ENCODE data around the gene DCTN4.
A peak's percentile ranks its signal among the peaks of the same experiment; 100 is the strongest.

Gene DCTN4

GRCh38 chr5:150740992-150741391 lies 17.8 kb downstream of the DCTN4 start:
- no peak for DNase-seq (ENCODE audit: low read depth in 2 of 2)

- DNase-seq (ENCODE audit: low read depth in 2 of 2): no peak
These were observed 20.0 kb downstream of the DCTN4 start for GRCh38 chr5:150738862-150739261.

GRCh38 chr5:150734579-150735384 lies 24.0 kb downstream of the DCTN4 start:
- DNase-seq (ENCODE audit: low read depth in 2 of 2): no peak

- DNase-seq (ENCODE audit: low read depth in 2 of 2): no peak
These were observed 27.1 kb downstream of the DCTN4 start for GRCh38 chr5:150731669-150732242.

GRCh38 chr5:150729859-150730258 lies 29.0 kb downstream of the DCTN4 start:
- DNase-seq (ENCODE audit: low read depth in 2 of 2): no peak

- no peak for DNase-seq (ENCODE audit: low read depth in 2 of 2)
These were observed 35.0 kb downstream of the DCTN4 start for GRCh38 chr5:150723845-150724244.

DNA sequence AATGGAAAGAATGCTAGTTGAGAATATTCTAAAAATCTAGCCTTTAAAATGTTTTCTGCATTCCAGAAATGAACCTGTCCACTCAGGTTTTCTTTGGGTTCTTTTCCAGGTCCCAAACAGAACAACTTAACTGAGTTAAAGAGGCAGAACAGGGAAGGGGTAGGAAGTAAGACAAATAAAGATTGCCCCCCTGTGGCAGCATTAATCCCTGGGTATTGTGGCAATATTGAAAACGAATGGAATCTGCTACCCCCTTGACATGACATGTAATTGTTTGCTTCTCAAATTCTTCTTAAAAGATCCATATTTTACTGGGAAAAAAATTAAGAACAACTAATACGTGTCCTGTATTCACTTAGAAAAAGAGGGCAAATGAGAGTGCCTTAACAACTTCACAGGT lies 48.7 kb downstream of the DCTN4 start:
- no peak for DNase-seq (ENCODE audit: low read depth in 2 of 2)

DNA sequence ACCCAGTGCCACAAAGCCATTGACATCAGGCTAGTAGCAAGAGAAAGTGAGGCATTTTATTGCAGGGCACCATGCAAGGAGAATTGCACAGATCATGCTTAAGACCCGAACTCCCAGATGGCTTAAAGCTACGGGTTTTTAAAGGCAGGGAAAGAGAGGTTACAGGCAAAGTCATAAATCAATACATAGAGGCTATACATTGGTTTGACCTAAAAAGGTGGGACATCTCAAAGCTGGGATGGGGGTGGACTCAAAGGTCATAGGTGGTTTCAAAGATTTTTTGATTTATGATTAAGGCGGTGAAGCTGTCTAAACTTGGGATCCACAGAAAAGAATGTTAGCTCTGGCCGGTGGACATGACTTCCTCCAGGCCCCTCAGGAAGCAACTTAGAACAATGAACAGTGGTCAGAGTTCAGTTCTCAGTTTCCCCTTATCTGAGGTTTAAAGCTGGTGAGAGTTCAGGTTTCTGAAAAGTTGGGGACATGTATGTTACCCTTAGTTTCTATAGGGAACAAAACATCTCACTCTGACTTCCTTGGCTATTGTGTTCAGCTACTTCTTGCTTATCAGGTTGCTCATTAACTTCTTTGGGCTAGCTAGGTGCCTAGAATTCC lies 51.9 kb downstream of the DCTN4 start:
- DNase-seq (ENCODE audit: low read depth in 2 of 2): no peak

GRCh38 chr5:150703762-150704161 lies 55.1 kb downstream of the DCTN4 start:
- no peak for DNase-seq (ENCODE audit: low read depth in 2 of 2)

DNA sequence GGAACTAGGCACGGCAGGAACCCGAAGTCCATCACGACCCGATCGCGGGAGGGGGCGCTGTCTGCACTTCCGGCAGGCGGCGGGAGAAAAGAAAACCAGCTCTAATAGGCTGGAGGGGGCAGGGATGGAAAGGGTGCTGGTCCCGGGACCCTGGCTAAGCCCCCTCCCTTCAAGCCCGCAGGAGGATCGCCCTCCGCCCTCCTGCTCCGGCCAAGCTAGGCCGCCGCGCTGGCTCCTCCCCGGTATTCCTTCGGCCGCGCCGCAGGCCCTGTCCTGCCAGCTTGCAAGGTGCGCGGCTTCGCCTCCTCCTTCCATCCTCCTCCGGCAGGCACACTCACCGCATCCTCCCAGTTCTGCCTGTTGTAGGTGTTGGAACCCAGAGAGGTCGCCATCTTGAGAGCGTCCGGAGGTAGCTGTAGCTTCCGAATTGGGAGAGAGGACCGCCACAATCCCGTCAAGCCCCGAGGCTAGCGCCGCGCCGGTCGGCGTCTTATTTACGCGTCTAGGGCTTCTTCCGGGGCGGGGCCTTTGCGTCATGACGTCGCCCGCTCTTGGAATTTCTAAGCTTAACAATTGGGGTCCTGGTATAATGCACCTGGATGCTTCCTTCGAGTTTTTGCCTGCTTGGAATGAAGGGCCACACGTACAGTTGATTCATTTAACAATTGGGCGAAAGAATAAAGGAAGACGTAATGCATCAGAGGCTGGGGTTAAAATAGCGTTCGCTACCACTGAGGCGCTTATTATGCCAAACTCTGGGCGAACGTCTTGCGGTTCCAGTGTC lies 58.0 kb downstream of the DCTN4 start, which contains the start of gene RBM22:
TSS of gene RBM22 (minus strand) at position 469 of the 784 bp plus-strand sequence. CDS start at position 392, 77 bp downstream.
- peak; percentile 70 to 84 for DNase-seq (ENCODE audit: low read depth in 2 of 2)

GRCh38 chr5:150700246-150700593 lies 58.6 kb downstream of the DCTN4 start:
- no peak for DNase-seq (ENCODE audit: low read depth in 2 of 2)

DNA sequence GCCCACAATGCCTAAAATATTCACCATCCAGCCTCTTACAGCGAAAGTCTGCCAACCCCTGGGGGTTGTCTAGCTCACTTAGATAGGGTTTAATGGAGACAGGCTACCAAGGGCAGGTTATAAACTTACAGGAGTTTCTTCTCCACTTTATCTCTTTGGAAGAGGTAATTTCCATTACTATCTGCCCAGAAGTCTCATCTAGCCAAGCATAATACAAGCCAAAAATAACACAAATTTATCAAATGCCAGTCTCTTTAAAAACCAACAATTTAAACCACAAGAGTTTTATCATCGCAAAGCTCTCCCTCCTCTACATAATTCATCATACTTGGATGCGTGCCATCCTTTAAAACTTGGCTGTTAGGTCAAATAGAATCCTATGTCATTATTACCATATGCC lies 64.2 kb downstream of the DCTN4 start:
- no peak for DNase-seq (ENCODE audit: low read depth in 2 of 2)

GRCh38 chr5:150692276-150692675 lies 66.5 kb downstream of the DCTN4 start:
- no peak for DNase-seq (ENCODE audit: low read depth in 2 of 2)

DNA sequence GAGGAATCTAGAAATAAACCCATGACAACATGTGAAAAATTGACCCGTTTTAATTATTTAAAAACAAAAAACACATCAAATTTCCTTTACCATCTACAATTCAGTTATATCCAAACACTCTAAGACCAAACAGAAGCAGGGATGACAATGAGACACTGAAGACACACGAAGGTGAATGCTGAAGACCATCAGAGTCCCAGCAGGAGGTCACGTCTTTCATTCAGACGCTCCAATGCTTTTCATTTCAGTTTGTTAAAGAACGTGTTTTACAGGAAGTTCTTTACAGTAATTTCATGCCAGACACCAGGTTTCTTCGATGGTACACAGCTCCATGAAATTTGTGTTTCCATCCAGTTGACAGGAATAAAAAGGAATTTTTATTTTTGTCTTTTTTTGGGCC lies 68.1 kb downstream of the DCTN4 start:
- no peak for DNase-seq (ENCODE audit: low read depth in 2 of 2)

DNA sequence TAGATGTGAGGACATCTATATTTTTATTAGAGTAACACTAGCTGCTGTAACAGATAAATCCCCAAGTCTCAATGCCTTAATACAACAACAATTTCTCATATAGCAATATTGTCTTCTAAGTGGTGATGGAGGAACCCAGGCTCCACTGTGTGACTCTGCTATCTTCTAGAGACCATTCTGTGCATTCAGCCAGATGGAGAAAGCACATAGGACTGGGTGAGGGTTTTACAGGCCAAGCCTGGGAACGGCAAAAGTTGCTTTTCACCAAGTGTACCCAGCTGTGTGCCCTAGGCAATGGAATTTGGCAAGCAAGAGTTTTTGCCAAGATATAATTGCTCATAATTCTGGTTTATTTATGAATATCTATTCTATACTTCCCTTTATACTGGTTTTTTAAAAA lies 69.7 kb downstream of the DCTN4 start:
- DNase-seq (ENCODE audit: low read depth in 2 of 2): no peak

DNA sequence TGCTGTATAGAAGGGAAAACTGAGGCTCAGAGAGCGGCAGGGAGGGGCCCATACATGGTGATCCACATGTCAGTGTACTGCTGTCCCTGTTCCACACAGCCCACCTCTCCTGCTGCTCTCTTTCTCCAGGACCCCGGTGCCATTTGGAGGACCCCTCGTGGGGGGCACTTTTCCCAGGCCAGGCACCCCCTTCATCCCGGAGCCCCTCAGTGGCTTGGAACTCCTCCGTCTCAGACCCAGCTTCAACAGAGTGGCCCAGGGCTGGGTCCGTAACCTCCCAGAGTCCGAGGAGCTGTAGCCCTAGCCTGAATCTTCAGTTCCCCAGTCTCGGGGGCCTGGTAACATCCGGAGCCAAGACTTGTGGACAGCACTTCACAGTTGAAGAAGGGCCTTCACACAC lies 82.2 kb downstream of the DCTN4 start:
- DNase-seq (ENCODE audit: low read depth in 2 of 2): no peak

GRCh38 chr5:150675069-150675468 lies 83.7 kb downstream of the DCTN4 start:
- DNase-seq (ENCODE audit: low read depth in 2 of 2): no peak

GRCh38 chr5:150674341-150674821 lies 84.4 kb downstream of the DCTN4 start:
- DNase-seq (ENCODE audit: low read depth in 2 of 2): no peak

DNA sequence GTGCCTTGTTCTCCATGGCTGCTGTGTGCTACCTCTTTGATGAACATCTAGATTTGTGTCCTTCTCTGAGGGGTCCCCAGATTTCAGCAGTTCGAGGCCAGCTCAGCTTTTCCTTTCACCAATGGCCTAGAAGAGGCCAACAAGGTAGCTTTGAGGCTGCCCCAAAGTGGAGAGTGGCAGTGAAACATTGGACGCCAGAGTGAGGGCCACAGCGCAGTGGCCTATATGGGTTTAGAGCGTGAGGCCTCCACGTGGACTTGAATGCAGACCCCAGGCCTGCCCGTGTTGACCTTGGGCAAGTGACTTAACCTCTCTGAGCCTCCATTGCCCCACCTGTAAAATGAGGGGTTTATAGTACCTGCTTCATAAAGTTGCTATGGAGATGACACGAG lies 85.9 kb downstream of the DCTN4 start:
- DNase-seq (ENCODE audit: low read depth in 2 of 2): no peak

DNA sequence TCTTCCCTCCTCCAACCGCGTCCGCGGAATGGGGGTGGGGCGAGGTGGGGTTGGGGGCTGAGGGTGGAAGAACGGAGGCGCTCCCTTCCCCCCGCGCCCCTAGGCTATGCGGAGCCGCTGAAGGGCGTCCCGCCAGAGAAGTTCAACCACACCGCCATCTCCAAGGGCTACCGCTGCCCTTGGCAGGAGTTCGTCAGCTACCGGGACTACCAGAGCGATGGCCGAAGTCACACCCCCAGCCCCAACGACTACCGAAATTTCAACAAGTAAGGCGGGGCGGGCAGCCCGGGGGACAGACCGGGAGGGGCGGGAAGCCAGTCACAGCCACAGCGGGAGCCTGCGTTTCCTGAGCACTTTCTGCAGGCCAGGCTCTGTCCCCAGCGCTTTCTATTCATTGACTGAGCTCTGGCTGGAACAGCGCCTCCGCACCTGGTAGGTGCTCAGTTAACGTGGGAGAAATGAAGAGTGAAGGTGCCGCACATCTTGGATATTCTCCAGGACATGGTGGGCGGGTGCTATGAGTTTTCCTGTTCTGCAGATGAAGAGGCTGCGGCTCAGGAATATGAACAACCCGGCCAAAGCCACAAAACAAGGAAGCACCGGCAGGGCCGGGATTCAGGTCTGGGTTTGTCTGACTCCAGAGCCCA lies 86.5 kb downstream of the DCTN4 start:
- DNase-seq (ENCODE audit: low read depth in 2 of 2): no peak

DNA sequence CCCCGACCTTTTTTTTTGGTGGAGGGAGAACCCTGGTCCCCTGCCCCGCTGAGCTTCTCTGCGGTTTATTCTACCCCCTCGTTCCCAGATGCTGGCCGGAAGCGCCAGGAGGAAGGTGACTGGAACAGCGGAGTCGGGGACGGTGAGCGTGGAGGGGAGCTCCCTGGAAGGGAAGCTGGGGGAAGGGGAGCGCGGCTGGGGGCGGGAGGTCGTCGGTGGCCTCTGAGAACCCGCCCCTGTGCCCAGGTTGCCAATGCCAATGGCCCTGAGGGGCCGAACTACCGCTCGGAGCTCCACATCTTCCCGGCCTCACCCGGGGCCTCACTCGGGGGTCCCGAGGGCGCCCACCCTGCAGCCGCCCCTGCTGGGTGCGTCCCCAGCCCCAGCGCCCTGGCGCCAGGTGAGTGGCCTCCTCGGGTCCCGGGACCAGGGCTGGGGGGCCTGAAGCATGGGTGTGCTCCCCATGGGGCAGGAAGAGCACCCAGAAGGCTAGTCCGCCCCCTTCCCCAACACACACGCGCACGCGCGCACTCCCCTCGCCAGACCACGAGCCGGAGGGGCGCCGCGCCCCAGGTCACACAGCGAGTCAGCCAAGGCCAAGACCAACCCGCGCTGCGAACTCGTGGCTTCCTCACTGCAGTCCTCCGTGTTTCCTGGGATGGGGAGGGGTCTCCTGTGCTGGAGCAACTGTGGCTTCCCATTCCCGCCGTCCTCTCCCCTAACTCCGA lies 87.1 kb downstream of the DCTN4 start:
- DNase-seq (ENCODE audit: low read depth in 2 of 2): no peak
